HEK293T (cell line): Measurements from ENCODE around the gene ANKFY1.

Experiments used
- ARNT ChIP-seq: fragments of 450-650 bp; IDR thresholded peaks from 2 replicates; pipeline ENCODE4 v1.6.1; 2017; ENCODE audit warnings: mild to moderate bottlenecking
- CTBP1 ChIP-seq: fragments of 450-650 bp; IDR thresholded peaks from 2 replicates; pipeline ENCODE4 v1.6.1; 2016; ENCODE audit warnings: borderline replicate concordance
- ELF4 ChIP-seq: fragments of 450-650 bp; IDR thresholded peaks from 2 replicates; pipeline ENCODE4 v1.6.1; 2017; ENCODE audit warnings: antibody characterized with exemption
- FOXK2 ChIP-seq: fragments of 450-650 bp; IDR thresholded peaks from 2 replicates; pipeline ENCODE4 v1.6.1; 2016; ENCODE audit warnings: mild to moderate bottlenecking
- FOXM1 ChIP-seq: fragments of 450-650 bp; IDR thresholded peaks from 2 replicates; pipeline ENCODE4 v1.6.1; 2017; ENCODE audit warnings: mild to moderate bottlenecking, borderline replicate concordance
- LEF1 ChIP-seq: fragments of 450-650 bp; IDR thresholded peaks from 2 replicates; pipeline ENCODE4 v1.6.1; 2017; ENCODE audit warnings: mild to moderate bottlenecking, borderline replicate concordance
- SP1 ChIP-seq: fragments of 450-650 bp; IDR thresholded peaks from 2 replicates; pipeline ENCODE4 v1.6.1; 2017
- SUZ12 ChIP-seq: fragments of 450-650 bp; IDR thresholded peaks from 2 replicates; pipeline ENCODE4 v1.6.1; 2016; ENCODE audit warnings: mild to moderate bottlenecking
- TARDBP ChIP-seq: fragments of 450-650 bp; IDR thresholded peaks from 2 replicates; pipeline ENCODE4 v1.6.1; 2016
- TF ChIP-seq, protein P1 (sequence below): fragments of 450-650 bp; IDR thresholded peaks from 2 replicates; pipeline ENCODE4 v1.6.1; 2016

DNA sequence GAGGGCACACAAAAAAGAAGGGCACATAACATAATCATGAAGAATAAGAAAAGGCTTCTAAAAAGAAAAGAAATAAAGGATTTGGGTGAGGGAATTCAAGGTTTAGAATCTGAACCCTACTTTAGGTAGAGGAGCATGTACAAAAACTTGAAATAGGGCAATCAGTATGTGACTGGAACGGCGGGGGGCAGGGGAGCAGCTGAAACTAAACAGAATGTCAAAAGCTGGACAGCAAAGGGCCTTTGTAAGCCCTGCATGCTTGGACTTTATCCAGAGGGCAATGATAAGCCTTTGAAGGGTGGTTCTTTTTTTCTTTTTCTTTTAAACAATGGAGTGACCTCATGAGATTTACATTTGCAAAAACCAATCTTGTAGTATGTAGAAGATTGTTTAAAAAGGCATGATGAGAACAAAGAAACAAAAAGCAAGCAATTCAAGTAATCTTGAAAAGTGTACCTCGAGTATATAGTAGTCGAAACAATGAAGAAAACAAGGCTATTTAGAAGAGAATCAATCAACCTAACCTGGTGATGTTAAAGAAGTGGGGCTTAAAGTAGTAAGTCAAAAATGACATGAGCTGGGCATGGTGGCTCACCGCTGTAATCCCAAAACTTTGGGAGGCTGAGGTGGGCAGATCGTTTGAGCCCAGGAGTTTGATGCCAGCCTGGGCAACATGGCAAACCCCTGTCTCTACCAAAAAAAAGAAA is 46.7 kb upstream of the ANKFY1 start:
- TF ChIP-seq CTBP1 = no peak
- no peak for TF ChIP-seq FOXM1
- TF ChIP-seq TARDBP = no peak
- TF ChIP-seq FOXK2 = no peak
- TF ChIP-seq SP1 = no peak
- TF ChIP-seq, protein P1, sequence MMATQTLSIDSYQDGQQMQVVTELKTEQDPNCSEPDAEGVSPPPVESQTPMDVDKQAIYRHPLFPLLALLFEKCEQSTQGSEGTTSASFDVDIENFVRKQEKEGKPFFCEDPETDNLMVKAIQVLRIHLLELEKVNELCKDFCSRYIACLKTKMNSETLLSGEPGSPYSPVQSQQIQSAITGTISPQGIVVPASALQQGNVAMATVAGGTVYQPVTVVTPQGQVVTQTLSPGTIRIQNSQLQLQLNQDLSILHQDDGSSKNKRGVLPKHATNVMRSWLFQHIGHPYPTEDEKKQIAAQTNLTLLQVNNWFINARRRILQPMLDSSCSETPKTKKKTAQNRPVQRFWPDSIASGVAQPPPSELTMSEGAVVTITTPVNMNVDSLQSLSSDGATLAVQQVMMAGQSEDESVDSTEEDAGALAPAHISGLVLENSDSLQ = no peak
- no peak for TF ChIP-seq SUZ12
- no peak for TF ChIP-seq ELF4
- TF ChIP-seq ARNT = no peak
- TF ChIP-seq LEF1 = no peak
